CD4-positive, alpha-beta T cell (primary cell): ENCODE data around the gene ERC2. TPM values are rescaled to one million over a fixed set of nuclear protein-coding genes. Genes with fewer than 3 reads are reported as not detected.

ENCODE experiments used
- ATAC-seq: fragments of 200-7000 bp; cut with Tn5 transposase; one replicate; pipeline ENCODE4 v1.10.0; 2022; ENCODE audit warnings: mild to moderate bottlenecking; ENCODE audit not compliant: poor library complexity
- CTCF ChIA-PET: fragments of 350-600 bp; sonication (Branson Sonifier 250); formaldehyde crosslinking; loops from one replicate; lab custom pipeline; 2021; ENCODE audit warnings: antibody characterized with exemption, inconsistent platforms; lab: Charles Lee
- POLR2A ChIA-PET: fragments of 350-600 bp; sonication (Branson Sonifier 250); formaldehyde crosslinking; loops from one replicate; lab custom pipeline; 2021; ENCODE audit warnings: antibody characterized with exemption, inconsistent platforms; lab: Charles Lee
- DNase-seq, 14 experiments: peaks; one replicate each; pipeline ENCODE4 v3.0.0-alpha.2; 2013 to 2020; ENCODE audit warnings: mixed read lengths in 2 of 14
- H3K27ac ChIP-seq, 2 donors: one replicate each; pipeline versions ENCODE4 v1.5.1 to v1.7.0; 2013; ENCODE audit warnings: low read length in 2 of 2, low read depth in 1 of 2, mild to moderate bottlenecking in 1 of 2
- H3K27me3 ChIP-seq, 2 experiments: 1 replicate in 1 of 2; 2 replicates in 1 of 2; pipeline versions ENCODE4 v1.6.1 to v1.7.0; 2013; ENCODE audit warnings: low read length in 2 of 2, control low read depth in 1 of 2, mild to moderate bottlenecking in 1 of 2, moderate library complexity in 1 of 2; ENCODE audit not compliant: insufficient read depth in 2 of 2, control insufficient read depth in 1 of 2
- H3K36me3 ChIP-seq: one replicate; pipeline ENCODE4 v1.6.1; 2013; ENCODE audit warnings: low read length, control low read depth; ENCODE audit not compliant: insufficient read depth
- H3K4me1 ChIP-seq: one replicate; pipeline ENCODE4 v1.6.1; 2013; ENCODE audit warnings: low read length, control low read depth; ENCODE audit not compliant: insufficient read depth
- H3K4me3 ChIP-seq: one replicate; pipeline ENCODE4 v1.5.1; 2013; ENCODE audit warnings: mild to moderate bottlenecking, low read length, moderate library complexity
- H3K9me3 ChIP-seq, 2 experiments: 1 replicate in 1 of 2; 2 replicates in 1 of 2; pipeline versions ENCODE4 v1.6.1 to v1.7.0; 2013; ENCODE audit warnings: low read length in 2 of 2, mild to moderate bottlenecking in 2 of 2, control low read depth in 1 of 2, moderate library complexity in 1 of 2; ENCODE audit not compliant: control insufficient read depth in 1 of 2, insufficient read depth in 1 of 2
- H3K27ac Mint-ChIP-seq: one replicate; pipeline ENCODE4 v1.8.0; 2020; ENCODE audit warnings: mixed read lengths
- H3K27me3 Mint-ChIP-seq: one replicate; pipeline ENCODE4 v1.8.0; 2021; ENCODE audit warnings: mixed read lengths
- H3K36me3 Mint-ChIP-seq: one replicate; pipeline ENCODE4 v1.8.0; 2021; ENCODE audit warnings: low read depth, mixed read lengths
- H3K4me1 Mint-ChIP-seq: one replicate; pipeline ENCODE4 v1.8.0; 2021; ENCODE audit warnings: low read depth, mixed read lengths
- H3K4me3 Mint-ChIP-seq: one replicate; pipeline ENCODE4 v1.8.0; 2020; ENCODE audit warnings: mild to moderate bottlenecking, mixed read lengths
- H3K9me3 Mint-ChIP-seq: one replicate; pipeline ENCODE4 v1.8.0; 2020; ENCODE audit warnings: mixed read lengths
- intact Hi-C, 2 experiments: fragments of 100-400 bp; cut with DNase I in 1 of 2; cut with micrococcal nuclease in 1 of 2; formaldehyde crosslinking; loops; one replicate each; pipeline versions ENCODE4 v1.15.1 to v1.9.0; 2023 to 2025; cut with DNase I, micrococcal nuclease
- total RNA-seq, 174 experiments: library from RNA in 2 of 174; stranded (reverse) in 2 of 174; gene quantifications; one replicate each; pipeline ENCODE4 v1.2.3 and lab custom pipeline; 2021 to 2026
- TF ChIP-seq, protein P1 (sequence below): fragments of 200-600 bp; IDR thresholded peaks from one replicate; pipeline ENCODE4 v1.8.0; 2022; ENCODE audit warnings: antibody characterized with exemption, mild to moderate bottlenecking

Gene ERC2
- total RNA-seq, 2 experiments from 2014 or later = not detected

DNA sequence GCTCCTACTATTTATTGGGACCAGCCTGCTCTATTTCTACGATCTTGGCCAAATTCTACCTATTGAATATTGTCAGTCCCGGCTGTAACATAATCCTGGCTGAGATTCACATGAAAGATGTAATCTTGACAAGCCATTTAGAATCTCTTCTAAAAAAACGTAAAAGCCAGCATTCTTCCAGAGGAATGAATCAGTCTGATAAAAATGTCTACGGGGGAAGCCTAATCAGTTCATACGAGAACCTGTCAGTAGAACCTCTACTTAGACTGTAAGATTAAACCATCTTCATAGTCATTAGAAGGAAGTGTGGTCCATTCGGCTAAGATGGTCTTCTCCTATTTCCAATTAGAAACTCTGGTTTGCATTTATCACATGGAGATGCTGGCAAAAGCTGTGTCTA is 833.9 kb downstream of the ERC2 start:
- DNase-seq (no peak), ATAC-seq (no peak)
- Histone ChIP-seq H3K27me3 (no peaks in the 10 kb centered on the region), H3K27ac (no peak overlapping the region), H3K4me1 (no peaks in the 10 kb centered on the region), H3K36me3 (no peaks in the 10 kb centered on the region), H3K9me3 (no peaks in the 10 kb centered on the region), H3K4me3 (no peak overlapping the region)
- H3K4me1 Mint-ChIP-seq = no peaks in the 10 kb centered on the region
- no peak overlapping the region for H3K4me3 Mint-ChIP-seq
- H3K27me3 Mint-ChIP-seq = no peaks in the 10 kb centered on the region
- intact Hi-C loops = no loop called here
- no peaks in the 10 kb centered on the region for H3K36me3 Mint-ChIP-seq
- POLR2A ChIA-PET = no interaction called here
- CTCF ChIA-PET = no interaction called here
- TF ChIP-seq, protein P1, sequence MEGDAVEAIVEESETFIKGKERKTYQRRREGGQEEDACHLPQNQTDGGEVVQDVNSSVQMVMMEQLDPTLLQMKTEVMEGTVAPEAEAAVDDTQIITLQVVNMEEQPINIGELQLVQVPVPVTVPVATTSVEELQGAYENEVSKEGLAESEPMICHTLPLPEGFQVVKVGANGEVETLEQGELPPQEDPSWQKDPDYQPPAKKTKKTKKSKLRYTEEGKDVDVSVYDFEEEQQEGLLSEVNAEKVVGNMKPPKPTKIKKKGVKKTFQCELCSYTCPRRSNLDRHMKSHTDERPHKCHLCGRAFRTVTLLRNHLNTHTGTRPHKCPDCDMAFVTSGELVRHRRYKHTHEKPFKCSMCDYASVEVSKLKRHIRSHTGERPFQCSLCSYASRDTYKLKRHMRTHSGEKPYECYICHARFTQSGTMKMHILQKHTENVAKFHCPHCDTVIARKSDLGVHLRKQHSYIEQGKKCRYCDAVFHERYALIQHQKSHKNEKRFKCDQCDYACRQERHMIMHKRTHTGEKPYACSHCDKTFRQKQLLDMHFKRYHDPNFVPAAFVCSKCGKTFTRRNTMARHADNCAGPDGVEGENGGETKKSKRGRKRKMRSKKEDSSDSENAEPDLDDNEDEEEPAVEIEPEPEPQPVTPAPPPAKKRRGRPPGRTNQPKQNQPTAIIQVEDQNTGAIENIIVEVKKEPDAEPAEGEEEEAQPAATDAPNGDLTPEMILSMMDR = no peak
- no peaks in the 10 kb centered on the region for H3K9me3 Mint-ChIP-seq
- no peak overlapping the region for H3K27ac Mint-ChIP-seq

DNA sequence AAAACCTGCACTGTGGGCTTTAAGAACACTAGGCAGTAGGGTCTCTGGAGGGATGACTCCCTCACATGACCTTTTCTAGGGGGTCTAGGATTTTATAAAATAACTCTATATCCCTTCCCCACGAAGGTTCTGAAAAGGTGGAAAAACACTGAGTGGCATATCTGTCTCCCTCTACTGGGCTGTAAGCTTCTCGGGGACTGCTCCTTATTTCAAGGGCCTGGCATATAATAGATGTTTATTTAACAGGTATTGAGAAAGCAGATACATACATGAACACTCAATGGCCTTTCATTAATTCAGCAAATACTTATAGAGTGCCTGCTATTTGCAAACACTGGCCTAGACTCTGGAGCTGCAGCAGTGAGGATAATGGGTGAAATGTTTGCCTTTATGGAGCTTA is 834.9 kb downstream of the ERC2 start:
- DNase-seq (no peak), ATAC-seq (no peak)
- ChIA-PET CTCF (no interaction called here), POLR2A (no interaction called here)
- H3K27me3 ChIP-seq = no peaks in the 10 kb centered on the region
- no peak overlapping the region for H3K27ac ChIP-seq
- H3K4me1 ChIP-seq = no peaks in the 10 kb centered on the region
- intact Hi-C loops = no loop called here
- TF ChIP-seq, protein P1 = no peak
- no peaks in the 10 kb centered on the region for H3K9me3 ChIP-seq
- Mint-ChIP-seq H3K36me3 (no peaks in the 10 kb centered on the region), H3K4me1 (no peaks in the 10 kb centered on the region), H3K27ac (no peak overlapping the region), H3K9me3 (no peaks in the 10 kb centered on the region), H3K27me3 (no peaks in the 10 kb centered on the region), H3K4me3 (no peak overlapping the region)
- no peaks in the 10 kb centered on the region for H3K36me3 ChIP-seq
- H3K4me3 ChIP-seq = no peak overlapping the region

DNA sequence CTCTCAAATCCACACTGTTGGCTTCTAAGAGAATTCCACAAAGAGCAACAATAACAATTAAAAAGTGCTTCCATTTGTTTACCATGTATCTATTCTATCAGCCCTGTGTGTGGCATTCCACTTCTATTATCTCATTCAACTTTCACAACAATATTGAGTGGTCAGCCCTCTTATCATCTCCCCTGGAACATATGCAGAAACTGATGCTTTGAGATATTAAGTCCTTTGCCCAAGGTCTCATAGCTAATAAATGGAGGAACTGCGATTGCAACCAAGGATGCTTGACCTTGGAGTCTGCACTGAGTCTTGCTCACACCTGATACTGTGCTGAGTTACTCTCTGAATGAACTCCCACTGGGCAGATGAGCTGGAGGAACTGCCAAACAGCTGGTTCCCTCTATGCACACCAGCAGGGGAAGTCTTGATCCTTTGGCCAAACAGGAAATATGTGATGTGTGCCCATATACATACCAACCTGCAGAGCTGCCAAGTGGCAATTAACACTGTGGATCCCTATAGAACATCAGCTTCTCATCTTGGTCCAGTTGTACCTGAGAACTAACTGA is 836.4 kb downstream of the ERC2 start:
- Histone ChIP-seq H3K27me3 (no peaks in the 10 kb centered on the region), H3K9me3 (no peaks in the 10 kb centered on the region), H3K36me3 (no peaks in the 10 kb centered on the region), H3K4me3 (no peak overlapping the region), H3K27ac (no peak overlapping the region), H3K4me1 (no peaks in the 10 kb centered on the region)
- Mint-ChIP-seq H3K4me1 (no peaks in the 10 kb centered on the region), H3K36me3 (no peaks in the 10 kb centered on the region), H3K27me3 (no peaks in the 10 kb centered on the region), H3K4me3 (no peak overlapping the region), H3K9me3 (no peaks in the 10 kb centered on the region), H3K27ac (no peak overlapping the region)
- intact Hi-C loops = no loop called here
- ATAC-seq (no peak), DNase-seq (no peak)
- TF ChIP-seq, protein P1 = no peak
- CTCF ChIA-PET = no interaction called here
- POLR2A ChIA-PET = no interaction called here
